Hematopoietic multipotent progenitor cell treated with erythropoietin and hydrocortisone succinate and interleukin-3 and kit ligand, for 8 days (in vitro differentiated cells): ENCODE measurements around the gene BEST2.

Experiments
- DNase-seq: peaks from one replicate; pipeline ENCODE4 v3.0.0-alpha.2; 2015

The BEST2 gene

GRCh38 chr19:12802267-12803106 is 50.9 kb downstream of the BEST2 start:
- no peak for DNase-seq

GRCh38 chr19:12804051-12804450 is 52.5 kb downstream of the BEST2 start:
- DNase-seq, result no peak

GRCh38 chr19:12806242-12807081 is 54.9 kb downstream of the BEST2 start, which contains the start of gene RNASEH2A:
Gene RNASEH2A (plus strand): TSS chr19:12806584. CDS start chr19:12806674, 90 bp downstream.
- peak; percentile 90 for DNase-seq
